HG03378 (cell line): ENCODE data around the gene ZNF850.
A peak's percentile ranks its signal among the peaks of the same experiment; 100 is the strongest.
"Not testable (repeated sequence)": the region's sequence is repeated elsewhere in the genome, so short reads cannot be mapped to it uniquely, and the experiment has no call there.

ENCODE experiments used
- ATAC-seq: cut with Tn5 transposase; IDR thresholded peaks from one replicate; pipeline ENCODE4 v1.9.1; 2021; ENCODE audit warnings: mild to moderate bottlenecking, moderate library complexity; ENCODE audit not compliant: unreplicated experiment

The ZNF850 gene

DNA sequence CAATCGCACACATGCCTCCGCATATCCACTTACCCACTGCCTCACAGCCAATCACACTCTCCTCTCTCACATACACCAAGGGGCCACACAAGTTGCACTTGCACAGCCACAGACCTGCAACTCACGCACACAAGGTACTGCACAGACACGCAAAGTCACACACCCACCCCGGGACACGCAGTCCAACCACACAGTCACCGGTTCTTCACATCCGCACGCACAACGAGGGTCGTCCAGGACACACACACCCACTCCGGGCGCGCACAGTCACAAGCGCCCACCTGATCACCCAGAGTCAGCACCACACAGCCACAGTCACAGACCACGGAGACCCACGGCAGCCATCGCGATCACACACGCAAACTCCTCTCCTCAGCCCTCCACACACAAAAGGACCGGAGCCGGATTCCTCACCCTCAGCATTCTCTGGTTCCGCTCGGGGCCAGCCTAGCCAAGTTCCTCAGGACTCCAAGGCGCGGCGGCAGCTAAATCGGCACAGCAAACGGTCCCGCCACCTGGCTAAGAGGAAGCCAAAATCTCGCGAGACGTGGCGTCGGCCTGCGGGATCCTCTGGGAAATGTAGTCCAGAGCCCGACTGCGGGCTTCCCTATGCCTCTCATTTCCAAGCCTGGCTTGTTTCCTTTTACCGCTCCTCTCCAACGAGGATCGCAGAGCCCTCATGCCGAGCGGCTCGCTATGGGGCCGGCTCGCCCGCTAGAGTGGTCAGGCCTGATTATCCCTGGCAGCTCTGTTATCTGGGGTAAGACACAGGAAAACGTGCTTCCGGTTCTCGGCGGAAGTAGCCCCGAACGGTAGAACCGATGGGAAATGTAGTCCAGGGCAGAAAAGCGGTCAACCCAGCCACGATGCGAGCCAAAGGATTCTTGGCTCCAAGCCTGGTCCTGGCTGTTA lies at the start of gene ZNF850:
TSS of gene ZNF850 (minus strand) at position 497 of the 912 bp plus-strand sequence. CDS start 10,201 bp downstream, outside the sequence.
- ATAC-seq: peak; percentile 89

DNA sequence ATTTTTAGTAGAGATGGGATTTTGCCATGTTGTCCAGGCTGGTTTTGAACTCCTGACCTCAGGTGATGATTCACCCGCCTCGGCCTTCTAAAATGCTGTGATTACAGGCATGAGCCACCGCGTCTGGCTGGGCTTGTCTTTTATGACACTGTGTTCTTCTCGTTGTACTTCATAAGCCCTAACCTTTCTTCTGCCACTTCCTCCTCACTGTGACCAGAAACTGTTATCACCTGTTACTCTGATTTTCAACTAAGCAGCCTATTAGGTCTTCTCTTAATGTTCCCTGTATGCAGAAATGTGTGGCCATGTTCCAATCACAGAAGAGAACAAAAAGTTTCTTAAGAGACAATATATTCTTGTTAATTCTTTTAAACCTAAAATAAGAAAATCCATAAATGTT lies 49.2 kb upstream of the ZNF850 start:
- ATAC-seq: no peak

DNA sequence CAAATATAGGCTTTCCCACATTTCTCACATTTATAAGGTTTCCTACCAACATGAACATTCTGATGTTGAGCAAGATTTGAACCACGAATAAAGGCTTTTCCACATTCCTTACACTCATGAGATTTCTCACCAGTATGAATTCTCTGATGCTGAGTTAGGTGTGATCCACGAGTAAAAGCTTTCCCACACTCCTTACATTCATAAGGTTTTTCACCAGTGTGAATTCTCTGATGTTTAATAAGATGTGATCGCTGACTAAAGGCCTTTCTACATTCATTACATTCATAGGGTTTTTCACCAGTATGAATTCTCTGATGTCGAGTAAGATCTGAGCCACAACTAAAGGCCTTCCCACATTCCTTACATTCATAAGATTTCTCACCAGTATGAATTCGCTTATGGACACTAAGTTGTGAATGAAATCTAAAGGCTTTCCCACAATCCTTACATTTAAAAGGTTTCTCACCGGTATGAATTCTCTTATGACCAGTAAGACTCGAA lies 46.6 kb upstream of the ZNF850 start:
- ATAC-seq: no peak

DNA sequence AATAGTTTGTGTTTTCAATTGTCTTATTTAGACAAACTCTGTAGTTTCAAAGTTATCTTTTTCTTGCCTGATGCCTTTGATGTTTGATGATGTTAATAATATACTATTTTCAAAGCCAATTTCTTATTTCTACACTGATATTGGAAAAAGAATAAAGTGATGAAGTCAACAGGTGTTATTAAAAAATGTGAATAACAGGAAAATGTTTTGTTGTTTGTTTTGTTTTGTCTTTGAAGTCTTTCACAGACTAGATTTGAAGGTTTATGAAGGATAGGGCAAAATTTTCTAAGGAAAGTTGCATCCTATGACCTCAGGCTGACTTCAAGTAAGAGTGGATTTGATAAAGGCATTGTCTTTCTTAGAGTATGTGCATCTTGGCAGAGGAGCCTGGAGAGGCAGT lies 34.4 kb upstream of the ZNF850 start:
- ATAC-seq: no peak

DNA sequence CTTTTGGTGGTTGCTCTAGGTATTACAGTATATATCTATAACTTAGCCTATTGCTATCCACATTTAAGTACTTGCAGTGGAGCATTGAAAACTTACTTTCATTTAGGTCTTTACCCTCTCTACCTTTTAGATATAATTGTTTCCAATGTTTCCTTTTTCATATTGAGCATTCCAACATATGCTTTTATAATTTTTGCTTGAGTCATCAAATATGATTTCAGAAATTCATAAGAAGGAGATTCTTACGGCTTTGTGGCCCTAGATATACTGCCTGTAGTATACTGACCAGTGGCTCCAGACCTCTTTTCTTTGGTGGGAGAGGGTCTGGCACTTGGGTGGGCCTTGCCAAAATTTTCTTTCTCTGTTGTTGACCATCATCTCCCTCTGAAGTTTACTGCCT lies 32.8 kb upstream of the ZNF850 start:
- no peak for ATAC-seq

DNA sequence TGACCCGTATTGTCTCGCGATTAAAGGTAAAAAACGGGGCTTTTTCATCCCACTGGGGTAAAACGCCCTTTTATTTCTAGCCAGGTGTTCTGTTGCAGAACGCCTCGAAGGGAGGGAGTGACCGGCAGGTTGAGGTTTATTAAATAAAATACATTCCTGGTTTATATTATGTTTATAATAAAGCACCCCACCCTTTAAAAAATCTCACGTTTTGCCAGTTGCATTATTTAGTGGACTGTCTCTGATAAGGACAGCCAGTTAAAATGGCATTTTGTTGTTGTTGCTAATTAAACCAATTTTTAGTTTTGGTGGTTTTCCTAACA lies 25.1 kb upstream of the ZNF850 start:
- ATAC-seq: no peak

DNA sequence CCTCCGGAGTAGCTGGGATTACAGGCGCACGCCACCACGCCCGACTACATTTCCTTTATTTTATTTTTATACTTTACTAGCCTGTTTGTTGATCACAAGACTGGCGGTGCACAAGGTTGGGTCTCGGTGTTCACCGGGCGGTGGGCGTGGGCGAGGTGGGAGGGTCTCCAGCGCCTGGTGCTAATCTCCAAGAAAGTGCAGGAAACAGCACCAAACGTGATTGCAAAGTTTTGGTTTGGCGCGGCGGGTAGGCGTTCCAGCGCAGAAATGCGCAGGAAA lies 24.0 kb upstream of the ZNF850 start:
- no peak for ATAC-seq

DNA sequence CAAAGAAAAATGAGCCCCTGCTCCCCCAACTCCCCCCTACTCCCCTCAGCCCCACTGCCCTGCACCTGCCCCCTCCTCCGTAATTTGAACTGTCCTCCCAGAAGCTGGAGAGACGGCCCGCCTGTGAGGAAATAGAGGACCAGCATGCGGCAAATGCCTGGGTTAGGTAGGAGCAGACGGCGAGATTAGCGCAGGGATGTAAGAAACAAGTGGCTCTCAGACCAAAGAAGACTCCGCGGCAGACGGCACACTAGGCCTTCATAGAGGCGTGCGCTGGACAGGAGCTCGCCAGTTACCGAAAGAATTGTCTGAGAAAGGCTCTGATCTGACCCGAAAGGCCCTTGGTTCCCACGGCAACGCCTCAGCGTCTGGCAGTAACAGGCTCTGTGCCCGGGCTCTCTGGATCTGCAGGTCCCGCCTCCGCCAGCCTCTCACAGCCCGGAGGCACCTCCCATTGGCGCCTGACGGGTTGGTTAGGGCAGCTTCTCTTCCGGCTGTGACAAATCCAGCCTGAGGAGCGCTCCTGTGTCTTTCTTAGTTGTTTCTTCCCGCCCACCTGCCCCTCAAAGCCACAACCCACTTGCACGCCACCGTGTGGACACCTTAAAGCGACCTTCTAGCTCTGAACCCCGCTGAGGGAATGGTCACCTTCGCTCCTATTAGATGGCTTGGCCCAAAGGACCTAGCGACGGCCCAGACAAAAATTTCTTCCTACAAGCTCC lies 19.0 kb upstream of the ZNF850 start:
- ATAC-seq: not testable (repeated sequence)

DNA sequence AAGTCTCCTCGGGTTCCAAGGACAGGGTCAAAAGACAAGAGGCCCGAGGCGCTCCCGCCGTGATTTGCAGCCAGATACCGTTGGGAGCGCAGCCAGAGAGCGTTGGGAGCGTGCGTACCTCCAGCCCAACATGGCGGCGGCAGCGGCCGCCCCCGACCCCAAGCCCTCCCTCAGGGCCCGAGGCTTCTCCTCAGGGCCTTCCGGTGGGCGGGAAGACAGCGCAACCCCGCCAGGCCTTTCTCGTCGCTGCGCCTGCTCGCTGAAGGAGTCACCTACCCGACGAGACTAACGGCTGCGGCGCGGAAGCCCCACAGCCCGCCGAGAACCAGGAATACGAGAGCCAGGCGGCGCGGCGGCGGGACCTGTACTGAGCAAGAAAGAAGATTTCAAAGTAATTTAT lies 3.2 kb upstream of the ZNF850 start:
- no peak for ATAC-seq

DNA sequence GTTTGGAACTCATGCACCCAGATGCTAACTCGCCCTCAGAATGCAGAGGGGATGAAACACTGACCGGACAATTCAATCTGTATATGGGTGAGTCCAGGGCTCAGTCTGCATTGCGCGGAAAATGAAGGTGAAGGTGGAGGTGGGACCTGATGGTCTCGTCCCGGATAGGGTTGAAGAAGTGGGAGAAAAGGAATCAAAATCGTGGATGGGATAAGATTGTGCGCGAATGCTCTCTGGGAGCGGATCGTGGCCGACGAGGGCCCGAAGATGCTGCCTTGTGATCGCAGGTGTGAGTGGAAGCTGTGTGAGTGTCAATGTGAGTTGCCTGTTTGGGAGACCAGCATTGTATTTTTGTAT lies 594 bp upstream of the ZNF850 start:
- ATAC-seq: peak; percentile 7

DNA sequence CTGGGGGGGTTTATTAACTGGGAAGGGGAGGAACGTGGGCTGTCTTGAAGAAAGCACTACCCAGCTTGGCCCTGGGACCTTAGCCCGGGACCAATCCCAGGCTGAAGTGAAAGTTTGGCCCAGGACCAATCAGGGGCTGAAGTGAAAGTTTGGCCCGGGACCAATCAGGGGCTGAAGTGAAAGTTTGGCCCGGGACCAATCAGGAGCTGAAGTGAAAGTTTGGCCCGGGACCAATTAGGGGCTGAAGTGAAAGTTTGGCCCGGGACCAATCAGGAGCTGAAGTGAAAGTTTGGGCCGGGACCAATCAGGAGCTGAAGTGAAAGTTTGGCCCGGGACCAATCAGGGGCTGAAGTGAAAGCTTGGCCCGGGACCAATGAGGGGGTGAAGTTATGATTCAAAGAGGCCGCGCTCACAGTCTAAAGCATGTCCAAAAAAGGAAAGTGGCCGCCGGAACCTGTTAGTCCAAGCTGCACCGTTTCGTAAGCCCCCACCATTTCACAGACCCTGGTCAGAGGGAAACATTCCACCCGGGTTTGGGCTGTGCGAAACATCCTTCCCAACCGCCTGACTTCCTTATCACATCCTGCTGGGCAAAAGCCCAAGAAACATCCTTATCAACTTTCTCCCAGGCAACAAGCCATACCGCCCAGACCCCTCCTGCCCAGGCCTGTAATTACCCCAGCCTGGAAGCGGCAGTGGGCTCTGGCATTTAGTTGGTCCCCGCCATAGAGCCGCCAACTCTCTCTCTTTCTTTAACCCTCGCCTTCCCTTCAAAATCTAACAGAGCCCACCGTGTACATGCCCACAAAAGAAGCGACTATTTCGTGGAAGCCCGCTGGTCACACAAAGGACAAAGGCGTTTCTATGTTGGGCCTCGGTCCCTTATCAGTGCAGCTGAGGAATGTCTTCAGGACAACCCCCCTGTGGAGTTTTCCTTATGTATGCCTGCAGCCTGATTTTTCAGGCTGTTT lies 1.1 kb downstream of the ZNF850 start:
- no peak for ATAC-seq

DNA sequence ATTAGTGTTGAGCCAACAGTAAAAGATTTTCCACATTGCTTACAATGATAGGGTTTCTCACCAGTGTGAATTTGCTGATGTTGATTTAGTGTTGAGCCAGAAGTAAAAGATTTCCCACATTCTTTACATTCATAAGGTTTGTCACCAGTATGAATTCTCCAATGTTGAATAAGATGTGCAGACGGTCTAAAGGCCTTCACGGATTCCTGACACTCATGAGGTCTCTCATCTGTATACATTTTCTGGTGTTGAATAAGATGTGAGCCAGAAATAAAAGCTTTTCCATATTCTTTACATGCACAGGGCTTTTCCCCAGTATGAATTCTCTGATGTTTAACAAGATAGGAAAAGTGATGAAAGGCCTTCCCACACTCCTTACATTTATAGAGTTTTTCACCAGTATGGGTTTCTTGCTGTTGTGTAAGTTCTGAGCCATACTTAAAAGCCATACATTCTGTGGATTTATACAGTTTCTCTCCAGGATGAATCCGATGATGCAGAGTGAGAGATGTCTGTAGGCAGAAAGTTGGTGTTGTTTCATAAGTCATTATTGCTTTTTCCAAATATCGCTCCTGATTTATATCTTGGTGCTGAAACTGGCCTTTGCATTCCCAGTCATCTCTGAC lies 22.4 kb downstream of the ZNF850 start:
- ATAC-seq: no peak

DNA sequence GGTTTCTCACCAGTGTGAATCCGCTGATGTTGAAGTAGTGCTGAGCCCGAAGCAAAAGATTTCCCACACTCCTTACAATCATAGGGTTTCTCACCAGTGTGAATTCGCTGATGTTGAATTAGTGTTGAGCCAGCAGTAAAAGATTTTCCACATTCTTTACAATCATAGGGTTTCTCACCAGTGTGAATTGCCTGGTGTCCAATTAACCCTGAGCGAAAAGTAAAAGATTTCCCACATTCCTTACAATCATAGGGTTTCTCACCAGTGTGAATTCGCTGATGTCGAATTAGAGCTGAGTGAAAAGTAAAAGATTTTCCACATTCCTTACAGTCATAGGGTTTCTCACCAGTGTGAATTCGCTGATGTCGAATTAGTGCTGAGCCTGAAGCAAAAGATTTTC lies 23.0 kb downstream of the ZNF850 start:
- not testable (repeated sequence) for ATAC-seq

DNA sequence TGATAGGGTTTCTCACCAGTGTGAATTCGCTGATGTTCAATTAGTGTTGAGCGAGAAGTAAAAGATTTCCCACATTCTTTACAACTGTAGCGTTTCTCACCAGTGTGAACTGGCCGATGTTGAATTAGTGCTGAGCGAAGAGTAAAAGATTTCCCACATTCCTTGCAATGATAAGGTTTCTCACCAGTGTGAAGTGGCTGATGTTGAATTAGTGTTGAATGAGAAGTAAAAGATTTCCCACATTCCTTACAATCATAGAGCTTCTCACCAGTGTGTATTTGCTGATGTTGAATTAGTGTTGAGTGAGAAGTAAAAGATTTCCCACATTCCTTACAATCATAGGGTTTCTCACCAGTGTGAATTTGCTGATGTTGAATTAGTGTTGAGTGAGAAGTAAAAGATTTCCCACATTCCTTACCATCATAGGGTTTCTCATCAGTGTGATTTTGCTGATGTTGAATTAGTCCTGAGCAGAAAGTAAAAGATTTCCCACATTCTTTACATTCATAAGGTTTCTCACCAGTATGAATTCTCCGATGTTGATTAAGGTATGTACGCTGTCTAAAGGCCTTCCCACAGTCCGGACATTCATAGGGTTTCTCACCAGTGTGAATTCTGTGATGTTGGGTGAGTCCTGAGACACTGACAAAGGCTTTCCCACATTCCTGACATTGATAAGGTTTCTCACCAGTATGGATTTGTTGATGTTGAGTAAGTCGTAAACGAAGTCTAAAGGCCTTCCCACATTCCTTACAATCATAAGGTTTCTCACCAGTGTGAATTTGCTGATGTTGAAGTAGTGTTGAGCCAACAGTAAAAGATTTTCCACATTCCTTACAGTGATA lies 24.0 kb downstream of the ZNF850 start:
- ATAC-seq: no peak

DNA sequence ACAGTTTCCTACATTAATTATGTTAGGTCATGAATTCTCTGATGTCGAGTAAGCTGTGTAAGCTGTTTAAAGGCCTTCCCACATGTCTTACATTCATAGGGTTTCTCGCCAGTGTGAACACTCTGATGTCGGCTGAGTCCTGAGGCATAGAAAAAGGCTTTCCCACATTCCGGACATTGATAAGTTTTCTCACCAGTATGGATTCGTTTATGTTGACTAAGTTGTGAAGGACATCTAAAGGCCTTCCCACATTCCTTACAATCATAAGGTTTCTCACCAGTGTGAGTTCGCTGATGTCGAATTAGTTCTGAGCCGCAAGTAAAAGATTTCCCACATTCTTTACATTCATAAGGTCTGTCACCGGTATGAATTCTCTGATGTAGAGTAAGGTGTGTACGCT lies 24.9 kb downstream of the ZNF850 start:
- no peak for ATAC-seq

DNA sequence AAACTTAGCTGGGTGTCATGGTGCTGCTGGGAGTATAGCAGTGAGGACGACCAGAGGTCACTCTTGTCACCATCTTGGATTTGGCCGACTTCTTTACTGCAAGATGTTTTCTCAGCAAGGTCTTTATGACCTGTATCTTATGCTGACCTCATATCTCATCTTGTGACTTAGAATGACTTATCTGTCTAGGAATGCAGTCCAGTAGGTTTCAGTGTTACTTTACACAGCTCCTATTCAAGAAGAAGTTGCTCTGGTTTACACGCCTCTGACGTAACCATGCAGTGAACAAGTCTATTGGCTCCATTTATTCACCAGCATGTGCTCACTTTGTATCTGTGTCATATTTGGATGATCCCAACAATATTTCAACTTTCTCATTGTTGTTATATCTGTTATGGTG lies 26.7 kb downstream of the ZNF850 start:
- ATAC-seq: no peak

DNA sequence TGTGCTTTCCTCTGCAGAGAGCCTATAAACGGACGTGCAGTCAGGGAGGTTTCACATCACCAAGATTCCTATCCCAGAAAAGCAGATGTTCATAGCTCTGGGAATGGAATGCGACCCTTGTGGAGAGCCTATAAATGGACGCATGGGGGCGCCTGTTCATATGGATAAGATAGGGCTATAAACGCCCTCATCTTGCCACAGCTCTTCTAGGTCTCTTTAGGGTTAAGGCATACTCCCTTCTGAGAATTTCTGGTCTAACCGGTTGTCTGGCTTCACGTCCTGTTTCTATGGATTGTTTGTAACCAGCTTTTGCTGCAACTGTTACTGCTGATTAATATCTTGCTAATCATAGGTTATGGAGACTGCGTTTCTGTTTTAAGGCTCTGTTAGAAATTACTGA lies 36.4 kb downstream of the ZNF850 start:
- not testable (repeated sequence) for ATAC-seq

DNA sequence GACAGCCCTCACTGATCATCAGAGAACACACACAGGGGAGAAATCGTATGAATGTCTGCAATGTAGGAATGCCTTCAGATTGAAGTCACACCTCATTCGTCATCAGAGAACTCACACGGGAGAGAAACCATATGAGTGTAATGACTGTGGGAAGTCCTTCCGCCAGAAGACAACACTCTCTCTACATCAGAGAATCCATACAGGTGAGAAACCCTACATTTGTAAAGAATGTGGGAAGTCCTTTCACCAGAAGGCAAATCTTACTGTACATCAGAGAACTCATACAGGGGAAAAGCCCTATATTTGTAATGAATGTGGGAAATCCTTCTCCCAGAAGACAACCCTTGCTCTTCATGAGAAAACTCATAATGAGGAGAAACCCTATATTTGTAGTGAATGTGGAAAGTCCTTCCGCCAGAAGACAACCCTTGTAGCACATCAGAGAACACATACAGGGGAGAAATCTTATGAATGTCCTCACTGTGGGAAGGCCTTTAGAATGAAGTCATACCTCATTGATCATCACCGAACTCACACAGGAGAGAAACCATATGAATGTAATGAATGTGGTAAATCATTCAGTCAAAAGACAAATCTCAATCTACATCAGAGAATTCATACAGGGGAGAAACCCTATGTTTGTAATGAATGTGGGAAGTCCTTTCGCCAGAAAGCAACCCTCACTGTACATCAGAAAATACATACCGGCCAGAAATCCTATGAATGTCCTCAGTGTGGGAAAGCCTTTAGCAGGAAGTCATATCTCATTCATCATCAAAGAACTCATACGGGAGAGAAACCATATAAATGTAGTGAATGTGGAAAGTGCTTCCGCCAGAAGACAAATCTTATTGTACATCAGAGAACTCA lies 52.7 kb downstream of the ZNF850 start:
- ATAC-seq: no peak

DNA sequence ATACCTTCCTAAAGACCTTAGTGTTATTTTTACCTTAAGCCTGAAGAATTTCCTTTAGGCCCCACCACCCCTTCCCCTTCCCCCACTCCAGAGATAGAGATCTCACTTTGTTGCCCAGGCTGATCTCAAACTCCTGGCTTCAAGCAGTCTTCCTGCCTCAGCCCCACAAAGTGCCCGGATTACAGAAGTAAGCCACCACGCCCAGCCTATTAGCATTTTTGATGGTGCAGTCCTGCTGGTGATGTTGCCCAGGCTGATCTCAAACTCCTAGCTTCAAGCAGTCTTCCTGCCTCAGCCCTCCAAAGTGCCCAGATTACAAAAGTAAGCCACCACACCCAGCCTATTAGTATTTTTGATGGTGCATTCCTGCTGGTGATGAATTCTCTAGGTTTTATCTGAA lies 63.2 kb downstream of the ZNF850 start:
- no peak for ATAC-seq
